SK-N-SH treated with all-trans-retinoic acid at 6 μM for 48 hours (cell line): ENCODE data around the gene ARL5A.

ENCODE experiments used
- ATAC-seq: fragments of 200-7000 bp; cut with Tn5 transposase; 3 replicates; pipeline ENCODE4 v1.9.1; 2020; ENCODE audit warnings: mild to moderate bottlenecking, moderate library complexity
- ARNTL ChIP-seq: fragments of 450-650 bp; formaldehyde crosslinking; IDR thresholded peaks from 2 replicates; pipeline ENCODE4 v1.5.0; 2020; ENCODE audit warnings: low read depth, mild to moderate bottlenecking, moderate library complexity, borderline replicate concordance
- BACH2 ChIP-seq: fragments of 250-450 bp; sonication (Bioruptor Pico); IDR thresholded peaks from 2 replicates; pipeline ENCODE4 v1.9.0; 2021; ENCODE audit warnings: mild to moderate bottlenecking, borderline replicate concordance
- CREB5 ChIP-seq: fragments of 250-450 bp; sonication (Bioruptor Pico); IDR thresholded peaks from 2 replicates; pipeline ENCODE4 v1.5.1; 2020; ENCODE audit warnings: low read depth, mild to moderate bottlenecking, moderate library complexity
- CSRNP3 ChIP-seq: fragments of 250-450 bp; sonication (Bioruptor Pico); IDR thresholded peaks from 2 replicates; pipeline ENCODE4 v1.5.1; 2021; ENCODE audit warnings: mild to moderate bottlenecking, moderate library complexity
- ESRRG ChIP-seq: fragments of 250-450 bp; sonication (Bioruptor Pico); IDR thresholded peaks from 2 replicates; pipeline ENCODE4 v1.6.1; 2021; ENCODE audit warnings: mild to moderate bottlenecking
- GLIS3 ChIP-seq: fragments of 250-450 bp; sonication (Bioruptor Pico); IDR thresholded peaks from 2 replicates; pipeline ENCODE4 v1.5.0; 2020; ENCODE audit warnings: mild to moderate bottlenecking, moderate library complexity
- ISL1 ChIP-seq: fragments of 250-450 bp; sonication (Bioruptor Pico); IDR thresholded peaks from 2 replicates; pipeline ENCODE4 v2.1.2; 2022; ENCODE audit warnings: mild to moderate bottlenecking, moderate library complexity
- OSR1 ChIP-seq: fragments of 250-450 bp; sonication (Bioruptor Pico); IDR thresholded peaks from 2 replicates; pipeline ENCODE4 v1.8.0; 2022; ENCODE audit warnings: moderate library complexity, mild to moderate bottlenecking, inconsistent platforms
- POU6F1 ChIP-seq: fragments of 250-450 bp; sonication (Bioruptor Pico); IDR thresholded peaks from 2 replicates; pipeline ENCODE4 v1.8.0; 2021; ENCODE audit warnings: low read depth, mild to moderate bottlenecking, moderate library complexity, borderline replicate concordance
- PPARA ChIP-seq: fragments of 250-450 bp; sonication (Bioruptor Pico); IDR thresholded peaks from 2 replicates; pipeline ENCODE4 v1.5.0; 2020; ENCODE audit warnings: mild to moderate bottlenecking, borderline replicate concordance
- RARB ChIP-seq: fragments of 250-450 bp; sonication (Bioruptor Pico); IDR thresholded peaks from 2 replicates; pipeline ENCODE4 v1.8.0; 2021; ENCODE audit warnings: mild to moderate bottlenecking, moderate library complexity
- SNAI2 ChIP-seq: fragments of 250-450 bp; sonication (Bioruptor Pico); IDR thresholded peaks from 2 replicates; pipeline ENCODE4 v1.5.0; 2020; ENCODE audit warnings: mild to moderate bottlenecking, moderate library complexity
- TCF4 ChIP-seq: fragments of 250-450 bp; sonication (Bioruptor Pico); IDR thresholded peaks from 2 replicates; pipeline ENCODE4 v1.8.0; 2021; ENCODE audit warnings: mild to moderate bottlenecking, moderate library complexity, borderline replicate concordance
- TOX ChIP-seq: fragments of 250-450 bp; sonication (Bioruptor Pico); IDR thresholded peaks from 2 replicates; pipeline ENCODE4 v1.8.0; 2021; ENCODE audit warnings: mild to moderate bottlenecking, moderate library complexity, borderline replicate concordance
- TSHZ2 ChIP-seq: fragments of 250-450 bp; sonication (Bioruptor Pico); IDR thresholded peaks from 2 replicates; pipeline ENCODE4 v1.5.0; 2020; ENCODE audit warnings: mild to moderate bottlenecking, moderate library complexity
- ZC3H10 ChIP-seq: fragments of 250-450 bp; sonication (Bioruptor Pico); IDR thresholded peaks from 2 replicates; pipeline ENCODE4 v1.5.1; 2021; ENCODE audit warnings: mild to moderate bottlenecking, moderate library complexity
- ZFP3 ChIP-seq: fragments of 250-450 bp; sonication (Bioruptor Pico); IDR thresholded peaks from 2 replicates; pipeline ENCODE4 v1.5.0; 2020; ENCODE audit warnings: mild to moderate bottlenecking, moderate library complexity
- ZFP30 ChIP-seq: fragments of 450-650 bp; formaldehyde crosslinking; IDR thresholded peaks from 2 replicates; pipeline ENCODE4 v1.5.0; 2022; ENCODE audit warnings: mild to moderate bottlenecking, moderate library complexity
- ZNF565 ChIP-seq: fragments of 450-650 bp; formaldehyde crosslinking; conservative IDR thresholded peaks from 2 replicates; pipeline ENCODE4 v1.5.0; 2020; ENCODE audit warnings: low read depth, mild to moderate bottlenecking, moderate library complexity
- ZNF8 ChIP-seq: fragments of 450-650 bp; formaldehyde crosslinking; IDR thresholded peaks from 2 replicates; pipeline ENCODE4 v1.5.0; 2020; ENCODE audit warnings: mild to moderate bottlenecking, moderate library complexity

Gene ARL5A

GRCh38 chr2:151786077-151786476, 42.1 kb downstream of the ARL5A start (continued):
- TF ChIP-seq TCF4 (CRISPR knock-in tag), result no peak
- no peak for TF ChIP-seq SNAI2 (CRISPR knock-in tag)
- no peak for TF ChIP-seq CSRNP3 (CRISPR knock-in tag)
- no peak for TF ChIP-seq BACH2 (CRISPR knock-in tag)
- TF ChIP-seq ZNF8, result no peak
- TF ChIP-seq CREB5 (CRISPR knock-in tag), result no peak
- no peak for TF ChIP-seq GLIS3 (CRISPR knock-in tag)

GRCh38 chr2:151783133-151783520, 45.1 kb downstream of the ARL5A start:
- no peak for ATAC-seq
- TF ChIP-seq PPARA (CRISPR knock-in tag) (no peak), ZC3H10 (CRISPR knock-in tag) (no peak), TOX (CRISPR knock-in tag) (no peak), GLIS3 (CRISPR knock-in tag) (no peak), ISL1 (CRISPR knock-in tag) (no peak), ZNF565 (CRISPR knock-in tag) (no peak), ESRRG (CRISPR knock-in tag) (no peak), TSHZ2 (CRISPR knock-in tag) (no peak), BACH2 (CRISPR knock-in tag) (no peak), POU6F1 (CRISPR knock-in tag) (no peak), ARNTL (CRISPR knock-in tag) (no peak)

GRCh38 chr2:151782378-151783132, 45.7 kb downstream of the ARL5A start:
- no peak for TF ChIP-seq ARNTL (CRISPR knock-in tag)
- TF ChIP-seq ZNF565 (CRISPR knock-in tag), result no peak
- no peak for TF ChIP-seq POU6F1 (CRISPR knock-in tag)
- TF ChIP-seq RARB (CRISPR knock-in tag), result no peak
- TF ChIP-seq OSR1 (CRISPR knock-in tag), result no peak
- TF ChIP-seq ESRRG (CRISPR knock-in tag), result no peak
- TF ChIP-seq ZFP3, result no peak
- TF ChIP-seq ZFP30 (CRISPR knock-in tag), result no peak
- no peak for TF ChIP-seq PPARA (CRISPR knock-in tag)
- no peak for TF ChIP-seq CSRNP3 (CRISPR knock-in tag)
- TF ChIP-seq TCF4 (CRISPR knock-in tag), result no peak
- TF ChIP-seq, all 23 proteins: peak for 0
- no peak for ATAC-seq
